HG02973 (cell line): ENCODE results near the gene RBM38.

Source experiments
- ATAC-seq: cut with Tn5 transposase; IDR thresholded peaks from one replicate; pipeline ENCODE4 v1.9.1; 2021; ENCODE audit warnings: moderate library complexity; ENCODE audit not compliant: unreplicated experiment

The RBM38 gene

GRCh38 chr20:57374343-57374930 is 16.8 kb upstream of the RBM38 start:
- ATAC-seq = no peak

GRCh38 chr20:57374931-57375651 is 16.1 kb upstream of the RBM38 start:
- no peak for ATAC-seq

- no peak for ATAC-seq
Observed at GRCh38 chr20:57375652-57376230, 15.5 kb upstream of the RBM38 start.

GRCh38 chr20:57377350-57377749 is 13.8 kb upstream of the RBM38 start:
- no peak for ATAC-seq

GRCh38 chr20:57378107-57378506 is 13.1 kb upstream of the RBM38 start:
- ATAC-seq = no peak

- ATAC-seq = no peak
Observed at GRCh38 chr20:57378646-57379262, 12.4 kb upstream of the RBM38 start.

GRCh38 chr20:57379263-57379647 is 11.9 kb upstream of the RBM38 start:
- ATAC-seq = no peak

- ATAC-seq = no peak
Observed at GRCh38 chr20:57380081-57380750, 11.0 kb upstream of the RBM38 start.

- no peak for ATAC-seq
Observed at GRCh38 chr20:57381596-57382503, 9.3 kb upstream of the RBM38 start.

GRCh38 chr20:57382516-57382915 is 8.7 kb upstream of the RBM38 start:
- ATAC-seq = no peak

- ATAC-seq = no peak
Observed at GRCh38 chr20:57383447-57384347, 7.5 kb upstream of the RBM38 start.

- ATAC-seq = no peak
Observed at GRCh38 chr20:57384486-57384885, 6.7 kb upstream of the RBM38 start.

- no peak for ATAC-seq
Observed at GRCh38 chr20:57384953-57385761, 6.0 kb upstream of the RBM38 start.

GRCh38 chr20:57385940-57386339 is 5.3 kb upstream of the RBM38 start:
- ATAC-seq = no peak

GRCh38 chr20:57386762-57387161 is 4.4 kb upstream of the RBM38 start:
- ATAC-seq = no peak

- ATAC-seq = no peak
Observed at GRCh38 chr20:57387463-57387862, 3.7 kb upstream of the RBM38 start.

- ATAC-seq = no peak
Observed at GRCh38 chr20:57387945-57388371, 3.2 kb upstream of the RBM38 start.

- ATAC-seq = no peak
Observed at GRCh38 chr20:57388953-57389694, 2.1 kb upstream of the RBM38 start.
